CD4-positive, alpha-beta T cell treated with Interferon gamma for 1 hour (primary cell): ENCODE measurements around the gene SLC1A7.

Experiments used
- DNase-seq: peaks from one replicate; pipeline ENCODE4 v3.0.0-alpha.2; 2020

Gene SLC1A7

GRCh38 chr1:53073287-53073686, 69.2 kb downstream of the SLC1A7 start:
- DNase-seq = no peak

GRCh38 chr1:53071915-53072314, 70.5 kb downstream of the SLC1A7 start:
- no peak for DNase-seq

DNA sequence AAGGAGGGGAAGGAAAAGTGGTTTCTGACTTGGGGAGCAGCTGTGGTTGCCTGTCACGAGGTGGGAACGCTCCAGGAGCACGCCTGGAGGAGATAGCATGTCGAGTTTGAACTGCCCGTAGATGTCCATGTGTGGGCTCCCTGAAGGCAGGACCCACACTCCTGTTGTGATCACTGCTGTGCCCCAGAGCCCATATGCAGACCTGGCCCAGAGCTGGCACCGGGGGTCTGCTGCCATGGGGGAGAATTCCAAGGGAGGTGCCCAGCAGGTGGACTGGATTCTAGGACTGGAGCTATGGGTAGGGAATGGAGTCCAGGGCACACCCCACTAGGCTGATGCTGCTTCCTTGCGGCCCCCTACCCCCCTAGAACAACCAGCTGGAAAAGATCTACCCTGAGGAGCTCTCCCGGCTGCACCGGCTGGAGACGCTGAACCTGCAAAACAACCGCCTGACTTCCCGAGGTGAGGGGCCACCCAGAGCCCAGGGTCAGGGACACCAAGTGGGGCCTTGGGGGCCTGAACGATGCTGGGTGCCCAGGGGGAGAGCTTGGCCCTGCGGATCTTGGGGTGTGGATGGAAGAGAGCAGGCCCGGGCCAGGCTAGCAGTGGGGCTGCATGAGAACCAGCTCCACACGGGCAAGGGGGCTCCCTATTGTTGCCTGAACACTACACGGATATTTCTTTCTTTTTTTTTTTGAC, 71.1 kb downstream of the SLC1A7 start:
- DNase-seq = no peak

DNA sequence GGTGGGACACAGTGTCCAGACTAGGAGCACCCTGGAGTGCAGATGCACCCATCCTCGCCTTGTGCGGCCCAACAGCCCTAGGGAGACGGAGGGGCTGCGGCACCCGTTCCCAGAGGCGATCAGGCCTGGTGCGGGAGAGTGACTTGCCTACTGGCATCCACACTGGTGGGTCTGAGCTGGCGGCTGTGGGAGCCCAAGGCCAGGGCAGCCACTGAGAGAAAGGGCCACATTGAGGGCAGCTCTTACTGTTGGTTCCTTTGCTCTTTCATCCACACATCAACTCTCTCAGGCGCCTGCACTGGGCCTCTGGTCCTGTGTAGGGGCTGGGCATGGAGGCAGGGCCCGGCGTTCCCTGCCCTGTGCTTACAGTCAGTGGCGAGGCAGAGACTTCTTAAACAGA, 71.8 kb downstream of the SLC1A7 start:
- DNase-seq = no peak

- DNase-seq = no peak
Observed at GRCh38 chr1:53069663-53070327, 72.6 kb downstream of the SLC1A7 start.

- no peak for DNase-seq
Observed at GRCh38 chr1:53069265-53069662, 73.2 kb downstream of the SLC1A7 start.

DNA sequence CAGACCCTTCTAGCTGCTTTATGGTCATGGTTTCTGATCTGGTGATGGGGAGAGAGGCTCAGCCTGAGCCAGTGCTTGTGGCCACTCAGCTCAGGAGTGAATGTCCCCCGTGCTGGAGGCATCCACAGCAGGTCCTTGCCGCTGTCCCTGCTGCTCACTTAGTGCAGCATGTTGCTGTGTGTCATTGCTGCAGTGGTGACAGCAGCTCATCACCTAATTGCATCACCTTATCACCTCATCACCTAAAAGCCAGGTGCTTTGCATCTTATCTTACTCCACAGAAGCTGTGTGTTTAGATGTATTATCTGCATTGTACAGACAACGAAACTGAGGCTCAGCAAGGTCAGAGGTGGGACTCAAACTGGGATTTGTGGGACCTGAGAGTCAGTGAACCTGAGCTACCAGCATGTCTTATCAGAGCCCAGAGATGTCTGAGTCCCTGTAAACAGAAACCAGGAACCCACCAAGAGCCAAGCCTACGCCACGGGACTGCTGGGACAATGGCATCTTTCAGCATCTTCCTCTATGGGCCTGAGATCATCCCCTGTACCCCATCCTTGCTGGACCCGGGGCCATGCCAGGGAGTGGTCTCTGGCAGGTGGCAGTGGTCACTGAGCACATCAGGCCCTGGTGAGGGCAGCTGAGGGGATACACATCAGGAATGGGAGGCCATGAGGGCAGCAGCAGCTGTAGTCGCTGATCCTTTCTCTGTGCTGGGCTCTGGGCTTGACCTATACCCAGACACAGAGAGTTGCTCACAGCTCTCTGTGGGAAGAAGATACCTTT, 73.9 kb downstream of the SLC1A7 start:
- no peak for DNase-seq

DNA sequence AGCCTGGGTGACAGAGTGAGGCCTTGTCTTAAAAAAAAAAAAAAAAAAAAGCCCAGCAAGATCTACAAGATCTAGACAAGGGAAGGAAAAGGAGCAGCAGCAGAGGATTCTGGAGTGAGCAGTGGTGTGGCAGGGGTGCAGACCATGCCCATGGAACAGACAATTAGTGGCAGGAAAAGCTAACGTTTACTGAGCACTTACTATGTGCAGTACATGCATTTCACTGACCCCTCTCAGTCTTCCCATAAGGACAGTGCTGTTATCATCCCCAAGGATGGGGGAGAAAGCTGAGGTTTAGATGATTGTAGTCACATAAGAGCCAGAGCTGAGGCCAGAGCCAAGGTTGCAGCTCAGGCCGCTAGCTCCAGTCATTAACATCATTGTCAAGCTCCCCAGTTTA, 74.6 kb downstream of the SLC1A7 start:
- DNase-seq = no peak

- no peak for DNase-seq
Observed at GRCh38 chr1:53066891-53067738, 75.3 kb downstream of the SLC1A7 start.

- no peak for DNase-seq
Observed at GRCh38 chr1:53066488-53066887, 76.0 kb downstream of the SLC1A7 start.

- no peak for DNase-seq
Observed at GRCh38 chr1:53065391-53065790, 77.0 kb downstream of the SLC1A7 start.

- DNase-seq = no peak
Observed at GRCh38 chr1:53063744-53064515, 78.5 kb downstream of the SLC1A7 start.

- no peak for DNase-seq
Observed at GRCh38 chr1:53062708-53063591, 79.5 kb downstream of the SLC1A7 start.

GRCh38 chr1:53061859-53062707, 80.4 kb downstream of the SLC1A7 start, which contains the start of gene PODN:
Gene PODN (plus strand): TSS chr1:53062213. CDS start chr1:53069856, 7,643 bp downstream.
- DNase-seq = no peak

- no peak for DNase-seq
Observed at GRCh38 chr1:53061123-53061858, 81.1 kb downstream of the SLC1A7 start.

GRCh38 chr1:53060579-53060978, 81.9 kb downstream of the SLC1A7 start:
- no peak for DNase-seq

DNA sequence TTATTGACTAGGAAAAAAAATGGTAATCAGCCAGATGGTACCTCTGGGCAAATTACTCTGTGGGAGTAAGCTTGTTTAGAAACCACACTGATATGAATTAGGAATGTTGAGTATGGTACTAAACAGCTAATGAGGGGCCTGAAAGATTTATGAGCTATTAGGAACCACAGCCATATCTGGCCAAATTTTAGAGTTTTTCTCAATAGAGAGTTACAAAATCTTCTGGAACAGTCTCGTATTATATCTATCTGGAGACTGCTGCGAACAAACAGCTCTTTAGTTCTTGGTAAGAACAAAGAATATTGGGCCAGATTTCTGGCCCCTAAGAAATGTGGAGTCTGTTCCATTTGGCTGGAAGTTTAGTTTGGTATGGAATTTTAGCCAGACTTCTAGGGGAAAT, 85.3 kb downstream of the SLC1A7 start:
- no peak for DNase-seq

DNA sequence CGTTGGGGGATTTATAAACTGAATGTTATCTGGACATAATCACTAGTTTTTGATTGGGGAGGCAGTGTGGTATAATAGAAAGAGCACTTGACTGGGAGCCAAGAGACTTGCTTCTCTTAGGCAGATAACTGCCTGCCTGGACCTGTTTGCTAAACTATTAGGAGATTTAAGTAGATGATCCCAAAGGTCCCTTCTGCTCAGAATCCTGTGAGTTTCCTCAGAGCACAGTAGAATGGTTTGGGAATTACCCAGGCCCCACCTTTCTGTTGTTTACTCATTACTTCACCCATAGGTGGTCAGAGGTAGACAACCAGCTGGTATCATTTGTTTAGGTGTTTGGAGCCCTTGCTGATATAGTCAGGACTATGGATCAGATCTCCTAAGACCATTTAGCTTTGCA, 90.8 kb downstream of the SLC1A7 start:
- DNase-seq = no peak

- DNase-seq = no peak
Observed at GRCh38 chr1:53050310-53050709, 92.1 kb downstream of the SLC1A7 start.
